ENCODE data around the gene CFAP410.
"Not testable (repeated sequence)": the region's sequence is repeated elsewhere in the genome, so short reads cannot be mapped to it uniquely, and the experiment has no call there.

CFAP410 gene

DNA sequence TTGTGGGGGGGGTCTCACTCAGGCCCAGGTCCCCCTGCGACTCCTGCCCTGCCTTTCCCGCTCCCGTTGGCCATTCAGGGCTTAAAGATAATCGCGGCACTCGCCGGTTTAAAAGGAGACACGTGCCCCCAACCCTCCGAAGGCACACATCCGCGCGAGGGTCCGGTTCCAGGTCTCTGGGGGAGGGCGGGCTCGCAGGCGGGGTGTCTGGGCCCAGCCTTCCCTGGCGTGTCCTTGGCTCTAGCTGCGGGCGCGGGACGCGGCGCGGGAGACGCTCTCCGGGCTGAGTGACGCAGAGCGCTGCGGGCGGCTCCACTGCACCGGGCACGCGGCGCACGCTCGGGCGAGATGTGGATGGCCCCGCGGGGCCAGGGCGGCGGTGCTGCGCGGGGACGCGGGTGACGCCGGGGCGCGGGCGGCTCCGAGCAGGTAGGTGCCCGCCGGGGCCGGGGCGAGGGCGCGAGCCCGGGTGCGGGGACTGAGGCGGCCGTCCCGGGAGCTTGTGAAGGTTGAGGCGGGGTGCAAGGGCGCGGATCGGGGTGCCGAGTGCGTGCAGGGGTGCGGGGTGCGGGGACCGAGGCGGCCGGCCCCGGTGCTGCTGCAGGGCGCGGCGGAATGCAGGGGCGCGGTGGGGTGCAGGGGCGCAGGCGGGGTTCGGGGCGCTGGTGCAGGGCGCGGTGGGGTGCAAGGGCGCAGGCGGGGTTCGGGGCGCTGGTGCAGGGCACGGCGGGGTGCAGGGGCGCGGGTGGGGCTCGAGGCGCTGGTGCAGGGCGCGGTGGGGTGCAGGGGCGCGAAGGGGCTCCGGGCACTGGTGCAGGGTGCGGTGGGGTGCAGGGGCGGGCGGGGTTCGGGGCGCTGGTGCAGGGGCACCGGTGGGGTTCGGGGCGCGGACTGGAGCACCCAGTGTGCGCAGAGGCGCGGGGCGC, 10.9 kb upstream of the CFAP410 start:
- DNase-seq: no peak

GRCh38 chr21:44349416-44349846, 10.2 kb upstream of the CFAP410 start:
- no peak for DNase-seq

- DNase-seq: no peak
Observed at GRCh38 chr21:44348861-44349260, 9.7 kb upstream of the CFAP410 start.

- DNase-seq: no peak
Observed at GRCh38 chr21:44347911-44348451, 8.8 kb upstream of the CFAP410 start.

GRCh38 chr21:44345495-44345894, 6.3 kb upstream of the CFAP410 start:
- no peak for DNase-seq

- DNase-seq: no peak
Observed at GRCh38 chr21:44344541-44345183, 5.5 kb upstream of the CFAP410 start.

DNA sequence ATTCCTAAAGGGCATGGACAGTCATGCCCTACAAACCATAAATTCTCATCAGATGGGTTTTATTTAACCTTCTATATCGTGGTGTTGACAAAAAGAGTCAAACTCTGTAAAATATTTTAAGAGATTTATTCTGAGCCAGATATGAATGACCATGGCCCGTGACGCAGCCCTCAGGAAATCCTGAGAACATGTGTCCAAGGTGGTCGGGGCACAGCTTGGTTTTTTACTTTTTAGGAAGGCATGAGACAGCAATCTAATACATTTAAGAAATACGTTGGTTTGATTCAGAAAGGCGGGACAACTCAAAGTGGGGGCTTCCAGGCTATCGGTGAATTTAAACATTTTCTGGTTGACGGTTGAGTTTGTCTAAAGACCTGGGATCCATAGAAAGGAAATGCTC, 3.8 kb upstream of the CFAP410 start:
- not testable (repeated sequence) for DNase-seq

GRCh38 chr21:44341726-44342458, 2.7 kb upstream of the CFAP410 start:
- not testable (repeated sequence) for DNase-seq

DNA sequence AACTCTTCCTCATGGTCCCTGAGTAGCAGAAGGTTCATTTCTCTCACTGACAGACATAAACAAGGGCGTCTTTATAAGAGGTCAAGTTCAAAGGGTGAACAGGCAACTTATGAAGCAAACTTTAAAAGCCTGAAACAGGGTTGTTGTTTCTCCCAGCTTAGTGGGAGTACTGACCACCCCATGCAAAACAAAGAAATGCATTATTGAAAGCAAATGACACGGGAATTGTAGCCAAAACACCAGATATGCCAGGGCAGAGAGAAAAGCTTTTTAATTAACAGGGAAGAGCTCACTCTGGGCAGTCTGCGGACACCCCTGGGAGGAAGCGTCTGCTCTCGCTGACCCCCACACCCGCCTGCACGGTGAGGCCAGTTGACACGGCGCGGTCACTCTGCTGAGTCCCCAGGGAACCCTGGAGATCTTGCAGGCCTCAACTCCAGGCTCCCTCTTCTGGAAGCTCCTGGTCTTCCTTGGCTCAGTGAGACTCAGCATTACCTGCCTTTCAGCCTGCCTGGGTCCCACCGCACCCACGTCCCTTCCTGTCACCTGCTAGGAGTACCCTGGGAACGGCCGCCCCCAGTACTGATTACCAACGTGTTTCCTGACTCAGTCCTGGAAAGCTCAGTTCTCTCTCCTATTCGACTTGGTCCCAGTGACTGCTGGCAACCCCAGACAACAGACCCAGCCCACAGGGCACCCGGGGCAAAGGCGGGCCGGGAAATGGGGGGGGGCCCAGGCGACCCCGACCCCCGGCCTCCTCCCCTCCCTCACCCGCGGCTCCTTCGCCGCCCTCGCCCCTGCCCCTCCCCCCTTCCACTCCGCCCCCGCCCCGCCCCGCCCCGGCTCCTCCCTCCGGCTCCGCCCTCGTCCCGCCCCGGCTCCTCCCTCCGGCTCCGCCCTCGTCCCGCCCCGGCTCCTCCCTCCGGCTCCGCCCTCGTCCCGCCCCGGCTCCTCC, 972 bp downstream of the CFAP410 start:
- DNase-seq: no peak

DNA sequence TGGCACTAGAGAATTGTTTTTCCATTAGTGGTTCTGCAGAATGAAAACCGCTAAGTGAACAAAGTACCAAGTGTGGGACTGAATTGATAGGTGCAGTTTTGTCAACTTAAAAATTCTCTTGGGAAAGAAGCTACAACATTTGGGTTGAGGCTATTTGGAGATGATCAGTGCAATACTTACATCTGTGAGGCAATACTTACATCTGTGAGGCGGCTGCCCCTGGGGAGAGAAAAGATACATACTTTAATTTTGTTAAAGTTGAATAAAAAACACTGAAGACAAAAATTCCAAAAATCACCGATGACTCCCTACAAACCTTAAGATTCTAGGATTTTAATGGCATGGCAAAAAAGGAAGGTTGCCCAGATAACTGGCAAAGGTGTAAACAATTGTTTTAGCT, 1.7 kb downstream of the CFAP410 start:
- DNase-seq: no peak

- no peak for DNase-seq
Observed at GRCh38 chr21:44335266-44336059, 3.7 kb downstream of the CFAP410 start.

DNA sequence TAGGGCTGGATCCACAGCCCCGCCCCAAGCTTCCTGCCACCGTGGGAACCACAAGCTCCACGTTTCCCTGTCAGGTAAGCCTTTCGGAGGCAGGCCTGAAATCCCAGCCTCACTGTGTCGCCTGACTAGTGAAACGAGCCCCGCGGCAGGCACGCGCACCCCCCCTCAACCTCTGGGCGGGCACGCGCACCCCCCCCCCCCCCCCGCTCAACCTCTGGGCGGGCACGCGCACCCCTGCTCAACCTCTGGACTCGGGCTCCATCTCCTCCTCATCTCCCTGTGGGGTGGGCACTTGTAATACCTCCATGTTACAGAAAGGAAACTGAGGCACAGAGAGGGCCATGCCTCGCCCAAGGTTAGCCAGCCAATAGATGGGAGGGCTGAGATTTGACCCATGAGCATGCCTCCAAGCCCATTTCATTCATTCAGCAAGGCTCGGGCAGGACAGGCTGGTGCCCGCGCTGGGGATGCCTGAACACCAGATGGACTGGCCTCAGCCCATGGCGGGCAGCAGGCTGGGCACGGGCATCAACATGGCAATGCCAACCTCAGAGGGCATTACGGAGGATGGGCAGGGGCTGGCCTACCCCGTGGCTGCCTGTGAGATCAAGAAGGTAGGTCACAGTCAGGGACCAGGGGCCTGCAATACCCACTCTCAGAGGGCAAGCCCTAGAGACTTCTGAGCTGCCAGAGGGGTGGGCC, 4.7 kb downstream of the CFAP410 start:
- DNase-seq: no peak

DNA sequence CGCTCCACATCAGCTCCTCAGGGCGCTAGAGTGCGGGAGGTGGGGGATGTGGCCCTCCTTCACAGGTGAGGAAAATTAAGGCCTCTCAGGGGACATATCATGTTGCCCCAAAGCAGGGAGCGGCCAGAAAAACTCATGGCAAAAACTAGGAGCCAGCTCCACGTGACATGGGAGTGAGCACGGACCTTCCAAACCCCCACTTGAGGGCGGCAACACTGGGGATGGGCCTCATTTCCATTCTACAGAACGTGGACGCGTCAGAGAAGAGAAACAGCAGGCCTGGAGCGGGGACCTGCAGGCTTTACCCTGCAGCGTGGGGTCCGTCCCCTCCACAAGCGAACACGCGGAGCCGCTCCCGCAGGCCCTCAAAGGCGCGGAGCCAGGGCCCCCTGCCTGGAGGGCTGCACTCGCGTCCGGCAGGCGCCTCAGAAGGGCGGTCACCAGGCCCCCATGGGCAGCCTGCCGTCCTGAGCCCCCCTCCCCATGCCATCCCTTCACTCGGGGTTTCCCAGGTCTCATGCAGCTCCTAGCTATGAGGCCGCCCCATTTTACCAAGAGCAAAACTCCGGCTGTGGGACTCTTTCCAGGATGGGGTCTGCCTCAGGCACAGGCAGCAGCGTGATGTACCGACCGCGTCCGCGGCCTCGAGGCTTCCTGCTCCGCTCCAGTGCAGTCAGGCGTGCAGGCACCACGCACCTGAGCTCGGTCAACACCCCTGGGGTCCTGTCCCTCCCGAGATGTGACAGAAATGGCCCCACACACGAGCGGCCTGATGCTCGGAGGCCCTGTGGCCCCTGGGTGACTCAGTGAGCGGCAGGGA, 5.5 kb downstream of the CFAP410 start:
- DNase-seq: no peak

GRCh38 chr21:44332965-44333364, 6.2 kb downstream of the CFAP410 start:
- DNase-seq: no peak

DNA sequence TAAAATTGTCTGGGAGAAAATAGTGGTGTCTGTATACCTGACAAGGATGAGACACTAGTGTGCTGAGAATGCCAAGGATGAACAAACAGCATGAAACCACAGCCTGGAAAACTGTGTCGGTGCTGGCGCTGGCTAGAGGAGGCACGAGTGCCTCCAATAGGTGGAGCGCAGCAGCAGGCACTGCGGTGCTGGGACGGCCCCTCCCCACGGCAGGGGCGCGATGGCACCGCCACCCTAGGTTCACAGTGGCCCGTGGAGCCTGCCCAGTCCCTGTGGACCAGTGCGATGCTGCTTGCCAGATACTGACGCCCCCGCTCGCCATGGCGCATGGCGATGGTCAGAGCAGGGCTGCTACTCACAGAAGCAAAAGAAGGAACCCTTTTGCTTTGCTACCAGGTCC, 6.8 kb downstream of the CFAP410 start:
- no peak for DNase-seq

- DNase-seq: no peak
Observed at GRCh38 chr21:44331650-44332307, 7.4 kb downstream of the CFAP410 start.

GRCh38 chr21:44331209-44331608, 8.0 kb downstream of the CFAP410 start:
- DNase-seq: no peak

- no peak for DNase-seq
Observed at GRCh38 chr21:44330698-44331097, 8.5 kb downstream of the CFAP410 start.
